ENCODE data around the gene SLCO3A1.
"Not testable (repeated sequence)": the region's sequence is repeated elsewhere in the genome, so short reads cannot be mapped to it uniquely, and the experiment has no call there.

Gene SLCO3A1

GRCh38 chr15:91954292-91954691, 100.8 kb downstream of the SLCO3A1 start:
- no peaks in the 10 kb centered on the region for H3K27me3 ChIP-seq (ENCODE audit: insufficient read depth, low read length, poor library complexity)
- H2AFZ ChIP-seq (ENCODE audit: low read depth, low read length), result no peak overlapping the region
- H3K4me3 ChIP-seq (ENCODE audit: low read depth in 1 of 2, low read length in 2 of 2), result no peak overlapping the region
- no peaks in the 10 kb centered on the region for H3K4me1 ChIP-seq (ENCODE audit: insufficient read depth, low read length)
- H3K9ac ChIP-seq (ENCODE audit: low read depth, low read length), result no peak overlapping the region
- no peaks in the 10 kb centered on the region for H3K79me2 ChIP-seq (ENCODE audit: insufficient read depth, low read length)
- DNase-seq (no peak), ATAC-seq (ENCODE audit: insufficient read depth, low read depth) (no peak)
- no peaks in the 10 kb centered on the region for H4K20me1 ChIP-seq (ENCODE audit: insufficient read depth, low read length)
- H3K9me3 ChIP-seq (ENCODE audit: insufficient read depth, low read length, severe bottlenecking), result no peaks in the 10 kb centered on the region
- TF ChIP-seq EZH2 (IDR thresholded peaks at IDR 0.05; ENCODE audit: borderline replicate concordance, low read depth, low read length, severe bottlenecking), result no peak
- TF ChIP-seq CTCF (IDR thresholded peaks at IDR 0.05; ENCODE audit: borderline replicate concordance, extremely low read depth, low read length, poor library complexity, severe bottlenecking), result no peak
- H3K36me3 ChIP-seq (ENCODE audit: insufficient read depth, low read length), result no peaks in the 10 kb centered on the region
- no peak overlapping the region for H3K27ac ChIP-seq (ENCODE audit: low read length)
- H3K4me2 ChIP-seq (ENCODE audit: insufficient read depth, low read length), result no peak overlapping the region

DNA sequence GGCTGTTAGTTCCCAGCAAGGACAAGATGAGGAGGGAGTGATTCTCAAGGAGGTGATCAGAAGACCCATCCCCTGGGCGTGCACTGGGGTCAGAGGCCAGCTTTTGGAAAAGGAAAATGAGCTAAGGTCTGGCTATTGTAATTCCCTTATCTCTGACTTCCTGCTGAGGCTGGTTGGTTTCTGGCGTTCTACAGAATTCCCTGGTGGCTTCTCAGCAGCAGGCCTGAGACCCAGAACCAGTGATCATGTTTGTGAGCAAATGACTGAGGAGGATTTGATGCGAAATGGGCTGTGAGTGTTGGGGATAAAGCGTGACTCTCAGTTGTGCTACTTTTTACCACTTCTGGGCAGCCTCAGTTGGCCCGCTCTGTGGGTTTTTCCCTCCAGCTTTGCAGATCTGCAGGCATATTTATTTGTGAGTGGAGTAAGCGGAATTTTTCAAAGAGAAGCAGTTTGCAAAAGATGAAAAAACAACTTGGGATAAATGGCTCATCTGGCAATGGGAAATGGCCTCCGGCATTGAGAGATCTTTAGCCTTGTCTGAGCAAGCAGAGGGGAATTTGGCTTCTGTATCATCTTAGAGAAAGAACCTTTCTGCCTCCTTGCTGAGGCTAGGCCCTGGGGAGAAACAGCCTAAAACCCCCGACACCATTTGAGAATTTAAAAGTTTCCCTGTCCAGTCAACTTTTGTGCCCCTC, 102.7 kb downstream of the SLCO3A1 start:
- no peak for DNase-seq
- Histone ChIP-seq H3K4me3 (ENCODE audit: low read depth in 1 of 2, low read length in 2 of 2) (no peak overlapping the region), H3K9ac (ENCODE audit: low read depth, low read length) (no peak overlapping the region), H3K36me3 (ENCODE audit: insufficient read depth, low read length) (no peaks in the 10 kb centered on the region), H4K20me1 (ENCODE audit: insufficient read depth, low read length) (no peaks in the 10 kb centered on the region), H3K4me2 (ENCODE audit: insufficient read depth, low read length) (no peak overlapping the region), H2AFZ (ENCODE audit: low read depth, low read length) (no peak overlapping the region), H3K9me3 (ENCODE audit: insufficient read depth, low read length, severe bottlenecking) (no peaks in the 10 kb centered on the region), H3K27ac (ENCODE audit: low read length) (no peak overlapping the region), H3K27me3 (ENCODE audit: insufficient read depth, low read length, poor library complexity) (no peaks in the 10 kb centered on the region), H3K79me2 (ENCODE audit: insufficient read depth, low read length) (no peaks in the 10 kb centered on the region), H3K4me1 (ENCODE audit: insufficient read depth, low read length) (no peaks in the 10 kb centered on the region)
- no peak for ATAC-seq (ENCODE audit: insufficient read depth, low read depth)
- TF ChIP-seq CTCF (IDR thresholded peaks at IDR 0.05; ENCODE audit: borderline replicate concordance, extremely low read depth, low read length, poor library complexity, severe bottlenecking) (no peak), EZH2 (IDR thresholded peaks at IDR 0.05; ENCODE audit: borderline replicate concordance, low read depth, low read length, severe bottlenecking) (no peak)

- no peak for TF ChIP-seq EZH2 (IDR thresholded peaks at IDR 0.05; ENCODE audit: borderline replicate concordance, low read depth, low read length, severe bottlenecking)
- TF ChIP-seq CTCF (IDR thresholded peaks at IDR 0.05; ENCODE audit: borderline replicate concordance, extremely low read depth, low read length, poor library complexity, severe bottlenecking), result no peak
- Histone ChIP-seq H3K4me1 (ENCODE audit: insufficient read depth, low read length) (no peaks in the 10 kb centered on the region), H3K9ac (ENCODE audit: low read depth, low read length) (no peak overlapping the region), H3K36me3 (ENCODE audit: insufficient read depth, low read length) (no peaks in the 10 kb centered on the region), H3K4me2 (ENCODE audit: insufficient read depth, low read length) (no peak overlapping the region), H3K4me3 (ENCODE audit: low read depth in 1 of 2, low read length in 2 of 2) (no peak overlapping the region), H3K79me2 (ENCODE audit: insufficient read depth, low read length) (no peaks in the 10 kb centered on the region), H2AFZ (ENCODE audit: low read depth, low read length) (no peak overlapping the region), H3K9me3 (ENCODE audit: insufficient read depth, low read length, severe bottlenecking) (no peaks in the 10 kb centered on the region), H4K20me1 (ENCODE audit: insufficient read depth, low read length) (no peaks in the 10 kb centered on the region), H3K27me3 (ENCODE audit: insufficient read depth, low read length, poor library complexity) (no peaks in the 10 kb centered on the region), H3K27ac (ENCODE audit: low read length) (no peak overlapping the region)
- DNase-seq (no peak), ATAC-seq (ENCODE audit: insufficient read depth, low read depth) (no peak)
Observed at GRCh38 chr15:91961357-91961756, 107.8 kb downstream of the SLCO3A1 start.

GRCh38 chr15:91963747-91964146, 110.2 kb downstream of the SLCO3A1 start:
- H3K27me3 ChIP-seq (ENCODE audit: insufficient read depth, low read length, poor library complexity); H3K4me1 ChIP-seq (ENCODE audit: insufficient read depth, low read length); H3K9ac ChIP-seq (ENCODE audit: low read depth, low read length); H3K4me3 ChIP-seq (ENCODE audit: low read depth in 1 of 2, low read length in 2 of 2); H3K9me3 ChIP-seq (ENCODE audit: insufficient read depth, low read length, severe bottlenecking); H3K4me2 ChIP-seq (ENCODE audit: insufficient read depth, low read length); H3K79me2 ChIP-seq (ENCODE audit: insufficient read depth, low read length); H3K27ac ChIP-seq (ENCODE audit: low read length); DNase-seq; H4K20me1 ChIP-seq (ENCODE audit: insufficient read depth, low read length); ATAC-seq (ENCODE audit: insufficient read depth, low read depth); H2AFZ ChIP-seq (ENCODE audit: low read depth, low read length); H3K36me3 ChIP-seq (ENCODE audit: insufficient read depth, low read length): not testable (repeated sequence)
